AG09309 (cell line): Measurements from ENCODE around the gene TTLL12.

Experiments
- DNase-seq: peaks from one replicate; pipeline ENCODE4 v3.0.0-alpha.2; 2010; ENCODE audit warnings: low read depth
- H3K4me3 ChIP-seq: 2 replicates; pipeline ENCODE4 v1.5.1; 2011; ENCODE audit warnings: mild to moderate bottlenecking, low read depth, low read length, moderate library complexity; ENCODE audit not compliant: control insufficient read depth
- TF ChIP-seq, protein P1 (sequence below): IDR thresholded peaks from 2 replicates; pipeline ENCODE4 v1.5.1; 2011; ENCODE audit warnings: mild to moderate bottlenecking, low read depth, low read length, inconsistent platforms; ENCODE audit not compliant: insufficient read depth, control insufficient read depth; ENCODE audit errors: missing control alignments

TTLL12 gene

DNA sequence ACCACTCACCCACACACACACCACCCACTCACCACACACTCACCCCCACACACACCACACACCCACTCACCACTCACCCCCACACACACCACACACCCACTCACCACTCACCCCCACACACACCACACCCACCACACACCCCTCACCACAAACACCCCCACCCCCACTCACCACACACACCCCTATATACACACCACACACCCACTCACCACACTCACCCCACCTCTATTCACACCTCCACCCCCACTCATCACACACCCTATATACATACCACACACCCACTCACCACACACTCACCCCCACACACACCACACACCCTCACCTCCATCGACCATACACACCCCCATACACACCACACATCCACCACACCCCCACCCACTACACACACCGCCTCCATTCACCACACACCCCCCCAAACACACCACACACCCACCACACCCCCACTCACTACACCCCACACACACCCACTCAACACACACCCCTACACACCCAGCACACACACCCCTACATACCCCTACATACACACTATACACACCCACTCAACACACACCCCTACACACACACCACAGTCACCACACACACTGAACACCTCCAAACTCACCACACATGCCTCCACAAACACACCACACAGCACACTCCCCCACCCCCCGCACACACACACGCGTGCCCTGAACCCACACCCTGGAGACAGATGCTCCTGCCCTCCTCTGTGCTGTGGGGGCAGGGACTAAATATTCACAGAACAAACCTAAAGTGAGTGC, 19.0 kb upstream of the TTLL12 start:
- no peak overlapping the region for H3K4me3 ChIP-seq
- no peak for DNase-seq
- TF ChIP-seq, protein P1, sequence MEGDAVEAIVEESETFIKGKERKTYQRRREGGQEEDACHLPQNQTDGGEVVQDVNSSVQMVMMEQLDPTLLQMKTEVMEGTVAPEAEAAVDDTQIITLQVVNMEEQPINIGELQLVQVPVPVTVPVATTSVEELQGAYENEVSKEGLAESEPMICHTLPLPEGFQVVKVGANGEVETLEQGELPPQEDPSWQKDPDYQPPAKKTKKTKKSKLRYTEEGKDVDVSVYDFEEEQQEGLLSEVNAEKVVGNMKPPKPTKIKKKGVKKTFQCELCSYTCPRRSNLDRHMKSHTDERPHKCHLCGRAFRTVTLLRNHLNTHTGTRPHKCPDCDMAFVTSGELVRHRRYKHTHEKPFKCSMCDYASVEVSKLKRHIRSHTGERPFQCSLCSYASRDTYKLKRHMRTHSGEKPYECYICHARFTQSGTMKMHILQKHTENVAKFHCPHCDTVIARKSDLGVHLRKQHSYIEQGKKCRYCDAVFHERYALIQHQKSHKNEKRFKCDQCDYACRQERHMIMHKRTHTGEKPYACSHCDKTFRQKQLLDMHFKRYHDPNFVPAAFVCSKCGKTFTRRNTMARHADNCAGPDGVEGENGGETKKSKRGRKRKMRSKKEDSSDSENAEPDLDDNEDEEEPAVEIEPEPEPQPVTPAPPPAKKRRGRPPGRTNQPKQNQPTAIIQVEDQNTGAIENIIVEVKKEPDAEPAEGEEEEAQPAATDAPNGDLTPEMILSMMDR = no peak

- H3K4me3 ChIP-seq = no peak overlapping the region
- TF ChIP-seq, protein P1 = no peak
- no peak for DNase-seq
These were observed 18.3 kb upstream of the TTLL12 start for GRCh38 chr22:43205261-43205691.

GRCh38 chr22:43203471-43203981, 16.6 kb upstream of the TTLL12 start:
- no peak overlapping the region for H3K4me3 ChIP-seq
- TF ChIP-seq, protein P1 = no peak
- DNase-seq = no peak

GRCh38 chr22:43202756-43203410, 15.9 kb upstream of the TTLL12 start:
- TF ChIP-seq, protein P1 = no peak
- no peak for DNase-seq
- no peak overlapping the region for H3K4me3 ChIP-seq

DNA sequence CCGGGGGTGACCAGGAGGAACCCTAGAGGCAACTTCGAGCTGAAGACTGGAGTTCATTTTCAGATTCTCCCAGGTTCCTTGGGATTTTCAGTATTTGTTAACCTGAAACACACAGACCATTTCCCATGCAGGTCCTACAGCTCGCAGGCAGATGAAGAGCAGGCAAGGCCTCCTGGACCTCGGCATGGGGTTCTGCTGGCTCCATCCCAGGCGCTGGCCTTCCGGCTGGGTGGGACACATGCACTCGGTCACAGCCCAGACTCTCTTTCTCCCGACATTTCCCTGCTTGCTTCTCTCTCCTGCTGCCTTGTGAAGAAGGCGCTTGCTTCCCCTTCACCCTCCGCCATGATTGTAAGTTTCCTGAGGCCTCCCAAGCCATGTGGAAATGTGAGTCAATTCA, 15.4 kb upstream of the TTLL12 start:
- no peak for DNase-seq
- TF ChIP-seq, protein P1 = no peak
- H3K4me3 ChIP-seq = no peak overlapping the region

GRCh38 chr22:43201486-43202219, 14.7 kb upstream of the TTLL12 start:
- TF ChIP-seq, protein P1 = no peak
- DNase-seq = no peak
- H3K4me3 ChIP-seq = no peak overlapping the region
